Measurements from ENCODE around the gene HHIP. TPM values are rescaled to one million over a fixed set of nuclear protein-coding genes. Genes with fewer than 3 reads are reported as not detected.
"Not testable (repeated sequence)": the region's sequence is repeated elsewhere in the genome, so short reads cannot be mapped to it uniquely, and the experiment has no call there.

The HHIP gene
- total RNA-seq, 1 experiment from 2014 or later, result 0.07 TPM

- no peak for DNase-seq
- H3K36me3 ChIP-seq (replicated peaks; ENCODE audit: control insufficient read depth, insufficient read depth, low read length), result no peaks in the 10 kb centered on the region
- H3K4me3 ChIP-seq (ENCODE audit: insufficient read depth, low read depth, low read length), result no peak overlapping the region
- H3K27me3 ChIP-seq (ENCODE audit: control insufficient read depth, insufficient read depth, low read length), result no peaks in the 10 kb centered on the region
Observed at GRCh38 chr4:144788469-144788868, 142.5 kb downstream of the HHIP start.

- H3K36me3 ChIP-seq (replicated peaks; ENCODE audit: control insufficient read depth, insufficient read depth, low read length); H3K4me3 ChIP-seq (ENCODE audit: insufficient read depth, low read depth, low read length); DNase-seq; H3K27me3 ChIP-seq (ENCODE audit: control insufficient read depth, insufficient read depth, low read length): not testable (repeated sequence)
Observed at GRCh38 chr4:144791933-144792332, 146.0 kb downstream of the HHIP start.
